Ovary (tissue), 3 donors: Measurements from ENCODE around the gene TENM4.

ENCODE experiments used
- EP300 ChIP-seq: sonication (generic); formaldehyde crosslinking; IDR thresholded peaks from one replicate; pipeline ENCODE4 v1.6.1; 2017; ENCODE audit warnings: antibody characterized with exemption
- POLR2A ChIP-seq: fragments of 450-650 bp; IDR thresholded peaks from one replicate; pipeline ENCODE4 v1.6.1; 2017; ENCODE audit warnings: antibody characterized with exemption, mild to moderate bottlenecking, moderate library complexity
- TF ChIP-seq, protein P1 (sequence below), 3 donors: fragments of 450-650 bp in 2 of 3; fragments of 200-600 bp in 1 of 3; IDR thresholded peaks; one replicate each; pipeline versions ENCODE4 v1.5.1 to v1.8.0; 2016 to 2022; ENCODE audit warnings: antibody characterized with exemption in 3 of 3, mild to moderate bottlenecking in 1 of 3
- donor health status: DM: no; HTN: no; CAD: no.

- TF ChIP-seq, protein P1, sequence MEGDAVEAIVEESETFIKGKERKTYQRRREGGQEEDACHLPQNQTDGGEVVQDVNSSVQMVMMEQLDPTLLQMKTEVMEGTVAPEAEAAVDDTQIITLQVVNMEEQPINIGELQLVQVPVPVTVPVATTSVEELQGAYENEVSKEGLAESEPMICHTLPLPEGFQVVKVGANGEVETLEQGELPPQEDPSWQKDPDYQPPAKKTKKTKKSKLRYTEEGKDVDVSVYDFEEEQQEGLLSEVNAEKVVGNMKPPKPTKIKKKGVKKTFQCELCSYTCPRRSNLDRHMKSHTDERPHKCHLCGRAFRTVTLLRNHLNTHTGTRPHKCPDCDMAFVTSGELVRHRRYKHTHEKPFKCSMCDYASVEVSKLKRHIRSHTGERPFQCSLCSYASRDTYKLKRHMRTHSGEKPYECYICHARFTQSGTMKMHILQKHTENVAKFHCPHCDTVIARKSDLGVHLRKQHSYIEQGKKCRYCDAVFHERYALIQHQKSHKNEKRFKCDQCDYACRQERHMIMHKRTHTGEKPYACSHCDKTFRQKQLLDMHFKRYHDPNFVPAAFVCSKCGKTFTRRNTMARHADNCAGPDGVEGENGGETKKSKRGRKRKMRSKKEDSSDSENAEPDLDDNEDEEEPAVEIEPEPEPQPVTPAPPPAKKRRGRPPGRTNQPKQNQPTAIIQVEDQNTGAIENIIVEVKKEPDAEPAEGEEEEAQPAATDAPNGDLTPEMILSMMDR (IDR thresholded peaks at IDR 0.05): no peak
- TF ChIP-seq POLR2A (no peak), EP300 (no peak)
Observed at GRCh38 chr11:78838417-78838816, 602.4 kb downstream of the TENM4 start.
